AG04450 (cell line): ENCODE measurements around the gene TTC21A. TPM values are rescaled to one million over a fixed set of nuclear protein-coding genes. Genes with fewer than 3 reads are reported as not detected.

ENCODE experiments used
- CTCF ChIA-PET: fragments of 300-600, 350-600 bp; formaldehyde crosslinking; extraction: SDS; loops from one replicate; lab custom pipeline; 2022; ENCODE audit warnings: antibody characterized with exemption, inconsistent platforms; lab: Charles Lee
- POLR2A ChIA-PET: fragments of 350-600 bp; formaldehyde crosslinking; extraction: SDS; loops from one replicate; lab custom pipeline; 2021; ENCODE audit warnings: antibody characterized with exemption, inconsistent platforms; lab: Yijun Ruan, JAX
- DNase-seq: peaks from one replicate; pipeline ENCODE4 v3.0.0-alpha.2; 2011; ENCODE audit warnings: low read depth, low spot score
- H3K27ac ChIP-seq: one replicate; pipeline ENCODE4 v1.5.1; 2012; ENCODE audit warnings: low read depth, low read length, control low read depth
- H3K27me3 ChIP-seq: one replicate; pipeline ENCODE4 v1.6.0; 2012; ENCODE audit warnings: low read length; ENCODE audit not compliant: control insufficient read depth, insufficient read depth
- H3K4me3 ChIP-seq: 2 replicates; pipeline ENCODE4 v1.5.1; 2011; ENCODE audit warnings: mild to moderate bottlenecking, low read depth, low read length, control low read depth
- H3K9me3 ChIP-seq: 2 replicates; pipeline ENCODE4 v1.5.1; 2012; ENCODE audit warnings: low read length; ENCODE audit not compliant: control insufficient read depth, insufficient read depth
- polyA plus RNA-seq: library from polyadenylated mRNA; depleted of rRNA; stranded (reverse); fragments of >200 nt; gene quantifications from 2 replicates; pipeline ENCODE4 v1.2.3, GENCODE V29; 2011
- TF ChIP-seq, protein P1 (sequence below): IDR thresholded peaks from 2 replicates; pipeline ENCODE4 v1.5.1; 2011; ENCODE audit warnings: low read depth, low read length, control low read depth, inconsistent platforms

Gene TTC21A
- polyA plus RNA-seq, 1 experiment, result 1.6 TPM

GRCh38 chr3:39113291-39113690 is 5.8 kb downstream of the TTC21A start:
- ChIA-PET CTCF (interaction anchor here (0.8 kb wide), 1 partner anchor 178 kb away, joined by 3 read pairs; no protein-coding TSS in a partner anchor), POLR2A (no interaction called here)
- Histone ChIP-seq H3K27me3 (no peaks in the 10 kb centered on the region), H3K4me3 (no peak overlapping the region), H3K27ac (no peak overlapping the region), H3K9me3 (no peaks in the 10 kb centered on the region)
- TF ChIP-seq, protein P1, sequence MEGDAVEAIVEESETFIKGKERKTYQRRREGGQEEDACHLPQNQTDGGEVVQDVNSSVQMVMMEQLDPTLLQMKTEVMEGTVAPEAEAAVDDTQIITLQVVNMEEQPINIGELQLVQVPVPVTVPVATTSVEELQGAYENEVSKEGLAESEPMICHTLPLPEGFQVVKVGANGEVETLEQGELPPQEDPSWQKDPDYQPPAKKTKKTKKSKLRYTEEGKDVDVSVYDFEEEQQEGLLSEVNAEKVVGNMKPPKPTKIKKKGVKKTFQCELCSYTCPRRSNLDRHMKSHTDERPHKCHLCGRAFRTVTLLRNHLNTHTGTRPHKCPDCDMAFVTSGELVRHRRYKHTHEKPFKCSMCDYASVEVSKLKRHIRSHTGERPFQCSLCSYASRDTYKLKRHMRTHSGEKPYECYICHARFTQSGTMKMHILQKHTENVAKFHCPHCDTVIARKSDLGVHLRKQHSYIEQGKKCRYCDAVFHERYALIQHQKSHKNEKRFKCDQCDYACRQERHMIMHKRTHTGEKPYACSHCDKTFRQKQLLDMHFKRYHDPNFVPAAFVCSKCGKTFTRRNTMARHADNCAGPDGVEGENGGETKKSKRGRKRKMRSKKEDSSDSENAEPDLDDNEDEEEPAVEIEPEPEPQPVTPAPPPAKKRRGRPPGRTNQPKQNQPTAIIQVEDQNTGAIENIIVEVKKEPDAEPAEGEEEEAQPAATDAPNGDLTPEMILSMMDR, result no peak
- no peak for DNase-seq

DNA sequence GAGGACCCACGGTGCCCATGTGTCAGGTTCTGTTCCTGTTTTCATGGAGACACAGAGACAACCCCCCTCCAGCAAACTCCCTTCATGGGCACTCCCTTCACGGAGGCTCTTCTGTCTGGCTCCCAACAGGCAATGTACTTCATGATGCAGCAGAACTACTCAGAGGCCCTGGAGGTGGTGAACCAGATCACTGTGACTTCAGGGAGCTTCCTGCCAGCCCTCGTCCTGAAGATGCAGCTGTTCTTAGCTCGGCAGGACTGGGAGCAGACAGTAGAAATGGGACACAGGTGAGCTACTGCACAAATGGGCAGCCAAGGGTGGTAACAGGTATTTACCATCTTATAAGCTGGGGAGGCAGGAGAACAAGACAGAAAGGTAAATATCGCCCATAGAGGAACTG is 7.0 kb downstream of the TTC21A start:
- Histone ChIP-seq H3K27ac (no peak overlapping the region), H3K4me3 (no peak overlapping the region), H3K27me3 (no peaks in the 10 kb centered on the region), H3K9me3 (no peaks in the 10 kb centered on the region)
- POLR2A ChIA-PET, result no interaction called here
- TF ChIP-seq, protein P1, result no peak
- DNase-seq, result no peak
- CTCF ChIA-PET, result interaction anchor here (0.9 to 1.0 kb wide), 2 partner anchors 11 to 177 kb away, joined by 3 to 5 read pairs; no protein-coding TSS in a partner anchor

DNA sequence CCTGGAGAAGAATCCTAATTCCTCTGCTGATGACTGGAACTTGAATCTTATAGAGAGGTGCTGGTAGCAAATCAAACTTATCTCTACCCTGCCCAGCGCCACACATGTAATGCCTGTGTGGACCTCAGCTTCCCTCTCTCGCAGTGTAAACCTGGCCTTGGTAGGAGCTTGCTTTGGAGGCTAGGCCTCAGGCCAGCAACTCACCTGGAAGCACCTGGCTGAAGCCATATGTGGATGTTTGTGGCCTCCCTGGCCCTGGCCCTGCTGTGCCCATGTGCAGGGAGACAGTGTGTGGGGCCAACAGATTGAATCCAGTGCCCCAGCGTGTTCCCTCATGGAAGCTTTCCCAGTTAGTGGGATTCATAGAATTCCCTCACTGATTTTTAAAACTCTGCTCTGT is 8.4 kb downstream of the TTC21A start:
- ChIA-PET CTCF (interaction anchor here (0.7 to 2.4 kb wide), 6 partner anchors 10 to 177 kb away, joined by 3 to 17 read pairs (median 4); no protein-coding TSS in a partner anchor), POLR2A (interaction anchor here (1.3 kb wide), 1 partner anchor 8 kb away, joined by 4 read pairs; the partner anchor contains the start of genes GORASP1 and TTC21A)
- no peaks in the 10 kb centered on the region for H3K27me3 ChIP-seq
- H3K4me3 ChIP-seq, result no peak overlapping the region
- no peak for DNase-seq
- H3K9me3 ChIP-seq, result no peaks in the 10 kb centered on the region
- TF ChIP-seq, protein P1, result no peak
- no peak overlapping the region for H3K27ac ChIP-seq

DNA sequence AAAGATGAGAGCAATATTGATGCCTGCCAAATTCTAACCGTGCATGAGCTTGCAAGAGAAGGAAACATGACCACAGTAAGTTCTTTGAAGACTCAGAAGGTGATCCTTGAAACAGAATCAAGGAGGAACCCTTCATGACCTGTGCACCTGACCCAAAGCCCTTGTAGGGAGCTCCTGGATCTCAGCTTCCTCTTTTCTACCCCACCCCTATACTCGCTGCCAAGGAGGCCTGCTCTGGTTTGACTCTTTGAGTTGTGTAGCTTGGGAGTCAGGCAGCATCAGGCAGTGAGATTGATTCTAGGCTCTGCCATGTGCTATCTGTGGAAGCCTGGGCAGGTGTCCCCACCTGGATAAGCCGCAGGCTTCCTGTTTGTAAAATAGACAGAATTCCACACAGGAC is 10.6 kb downstream of the TTC21A start:
- no peak for DNase-seq
- Histone ChIP-seq H3K27me3 (no peaks in the 10 kb centered on the region), H3K9me3 (no peaks in the 10 kb centered on the region), H3K4me3 (no peak overlapping the region), H3K27ac (no peak overlapping the region)
- CTCF ChIA-PET, result interaction anchor here (1.5 to 1.9 kb wide), 2 partner anchors 170 to 173 kb away, joined by 5 to 8 read pairs; no protein-coding TSS in a partner anchor
- POLR2A ChIA-PET, result no interaction called here
- TF ChIP-seq, protein P1, result no peak

- ChIA-PET POLR2A (no interaction called here), CTCF (interaction anchor here (1.5 to 1.9 kb wide), 3 partner anchors 169 to 172 kb away, joined by 5 to 8 read pairs (median 5); no protein-coding TSS in a partner anchor)
- no peak for DNase-seq
- no peak overlapping the region for H3K4me3 ChIP-seq
- TF ChIP-seq, protein P1, result no peak
- H3K27me3 ChIP-seq, result no peaks in the 10 kb centered on the region
- H3K27ac ChIP-seq, result no peak overlapping the region
- no peaks in the 10 kb centered on the region for H3K9me3 ChIP-seq
Measured at GRCh38 chr3:39118931-39119660, 11.6 kb downstream of the TTC21A start.
